Parathyroid adenoma (tissue), 2 donors: ENCODE results near the gene SYNM.
A peak's percentile ranks its signal among the peaks of the same experiment; 100 is the strongest.

ENCODE experiments used
- H2AFZ ChIP-seq: fragments of 300-600 bp; sonication (generic); one replicate; pipeline ENCODE4 v1.7.0; 2017; ENCODE audit warnings: antibody characterized with exemption, mild to moderate bottlenecking
- H3K27ac ChIP-seq: fragments of 300-600 bp; sonication (generic); one replicate; pipeline ENCODE4 v1.7.0; 2017
- H3K27me3 ChIP-seq: fragments of 300-600 bp; sonication (generic); one replicate; pipeline ENCODE4 v1.7.0; 2017; ENCODE audit warnings: low read length; ENCODE audit not compliant: control insufficient read depth, insufficient read depth
- H3K36me3 ChIP-seq: fragments of 300-600 bp; sonication (generic); one replicate; pipeline ENCODE4 v1.7.0; 2017; ENCODE audit warnings: low read length; ENCODE audit not compliant: control insufficient read depth, insufficient read depth
- H3K4me1 ChIP-seq: fragments of 300-600 bp; sonication (generic); one replicate; pipeline ENCODE4 v1.7.0; 2017; ENCODE audit warnings: control low read depth
- H3K4me2 ChIP-seq: fragments of 300-600 bp; sonication (generic); one replicate; pipeline ENCODE4 v1.7.0; 2017; ENCODE audit warnings: low read length
- H3K4me3 ChIP-seq: fragments of 300-600 bp; sonication (generic); one replicate; pipeline ENCODE4 v1.7.0; 2017; ENCODE audit warnings: low read depth, low read length
- H3K79me2 ChIP-seq: fragments of 300-600 bp; sonication (generic); one replicate; pipeline ENCODE4 v1.7.0; 2017; ENCODE audit warnings: control low read depth
- H3K9ac ChIP-seq: fragments of 300-600 bp; sonication (generic); one replicate; pipeline ENCODE4 v1.7.0; 2017; ENCODE audit warnings: mild to moderate bottlenecking
- H3K9me3 ChIP-seq: fragments of 300-600 bp; sonication (generic); one replicate; pipeline ENCODE4 v1.7.0; 2017; ENCODE audit warnings: low read length; ENCODE audit not compliant: control insufficient read depth
- TF ChIP-seq, protein P1 (sequence below): fragments of 300-600 bp; sonication (generic); IDR thresholded peaks from one replicate; pipeline ENCODE4 v1.7.0; 2017; ENCODE audit warnings: antibody characterized with exemption, mild to moderate bottlenecking
- donor health status: primary hyperparathyroidism.

SYNM gene

DNA sequence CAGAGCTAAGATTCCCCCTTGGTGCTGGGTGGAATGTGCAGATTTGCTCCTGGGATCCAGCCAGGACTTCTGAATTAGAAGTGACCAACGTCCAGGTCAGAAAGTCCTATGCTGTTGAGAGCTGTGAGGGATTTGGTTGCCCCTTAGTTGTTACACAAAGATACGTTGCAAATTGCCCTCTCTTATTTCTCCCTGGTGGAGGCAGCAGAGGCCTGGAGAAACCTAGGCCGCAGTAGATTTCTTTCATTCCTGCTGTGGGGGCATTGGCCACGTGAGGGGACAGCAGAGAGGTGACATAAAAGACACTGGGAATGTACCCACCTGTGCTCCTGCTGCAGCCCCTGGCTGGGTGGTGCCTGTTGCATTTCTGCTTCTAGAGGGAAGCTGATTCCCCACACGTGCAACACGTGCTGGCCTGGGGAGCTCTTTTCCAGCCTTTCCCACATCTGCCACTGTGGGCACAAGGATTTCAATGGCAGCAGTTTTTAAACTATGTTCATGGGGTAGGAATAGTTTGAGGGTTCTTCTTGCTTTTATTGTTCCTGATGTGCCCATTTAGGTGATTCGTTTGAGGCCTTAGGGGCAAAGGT lies 65.7 kb downstream of the SYNM start:
- no peaks in the 10 kb centered on the region for H3K79me2 ChIP-seq
- H3K36me3 ChIP-seq = no peaks in the 10 kb centered on the region

DNA sequence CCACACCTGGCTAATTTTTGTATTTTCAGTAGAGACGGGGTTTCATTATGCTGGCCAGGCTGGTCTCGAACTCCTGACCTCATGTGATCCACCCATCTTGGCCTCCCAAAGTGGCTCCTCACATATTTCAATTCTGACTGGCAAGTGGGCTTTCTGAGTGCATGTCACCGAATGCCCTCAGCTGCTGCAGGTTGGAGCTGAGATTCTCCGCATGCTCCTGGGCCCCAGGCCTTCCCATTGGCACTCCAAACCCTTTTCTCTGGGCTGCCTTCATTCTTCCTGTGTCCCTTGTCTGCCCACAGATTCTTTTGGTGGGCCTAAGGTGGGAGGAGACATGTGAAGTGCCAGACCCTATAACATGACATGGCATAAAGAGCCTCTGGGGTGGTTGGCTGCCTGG lies 67.3 kb downstream of the SYNM start:
- H3K36me3 ChIP-seq = no peaks in the 10 kb centered on the region
- no peaks in the 10 kb centered on the region for H3K27me3 ChIP-seq
- TF ChIP-seq, protein P1, sequence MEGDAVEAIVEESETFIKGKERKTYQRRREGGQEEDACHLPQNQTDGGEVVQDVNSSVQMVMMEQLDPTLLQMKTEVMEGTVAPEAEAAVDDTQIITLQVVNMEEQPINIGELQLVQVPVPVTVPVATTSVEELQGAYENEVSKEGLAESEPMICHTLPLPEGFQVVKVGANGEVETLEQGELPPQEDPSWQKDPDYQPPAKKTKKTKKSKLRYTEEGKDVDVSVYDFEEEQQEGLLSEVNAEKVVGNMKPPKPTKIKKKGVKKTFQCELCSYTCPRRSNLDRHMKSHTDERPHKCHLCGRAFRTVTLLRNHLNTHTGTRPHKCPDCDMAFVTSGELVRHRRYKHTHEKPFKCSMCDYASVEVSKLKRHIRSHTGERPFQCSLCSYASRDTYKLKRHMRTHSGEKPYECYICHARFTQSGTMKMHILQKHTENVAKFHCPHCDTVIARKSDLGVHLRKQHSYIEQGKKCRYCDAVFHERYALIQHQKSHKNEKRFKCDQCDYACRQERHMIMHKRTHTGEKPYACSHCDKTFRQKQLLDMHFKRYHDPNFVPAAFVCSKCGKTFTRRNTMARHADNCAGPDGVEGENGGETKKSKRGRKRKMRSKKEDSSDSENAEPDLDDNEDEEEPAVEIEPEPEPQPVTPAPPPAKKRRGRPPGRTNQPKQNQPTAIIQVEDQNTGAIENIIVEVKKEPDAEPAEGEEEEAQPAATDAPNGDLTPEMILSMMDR = no peak
- H3K4me1 ChIP-seq = peaks cover 33% of the 10 kb centered on the region
- no peak overlapping the region for H2AFZ ChIP-seq
- no peak overlapping the region for H3K4me2 ChIP-seq
- no peaks in the 10 kb centered on the region for H3K9me3 ChIP-seq
- no peak overlapping the region for H3K9ac ChIP-seq
- no peak overlapping the region for H3K27ac ChIP-seq
- no peaks in the 10 kb centered on the region for H3K79me2 ChIP-seq
- no peak overlapping the region for H3K4me3 ChIP-seq

More for the DNA sequence above, 65.7 kb downstream of the SYNM start:
- Histone ChIP-seq H3K9ac (no peak overlapping the region), H3K27me3 (no peaks in the 10 kb centered on the region), H3K4me2 (no peak overlapping the region), H3K4me1 (peaks cover 27% of the 10 kb centered on the region), H3K9me3 (no peaks in the 10 kb centered on the region), H3K4me3 (no peak overlapping the region), H2AFZ (no peak overlapping the region), H3K27ac (no peak overlapping the region)
- TF ChIP-seq, protein P1 = no peak

GRCh38 chr15:99172989-99173388 lies 68.1 kb downstream of the SYNM start:
- H3K9ac ChIP-seq = no peak overlapping the region
- no peak overlapping the region for H3K4me3 ChIP-seq
- H3K27me3 ChIP-seq = no peaks in the 10 kb centered on the region
- no peak overlapping the region for H3K4me2 ChIP-seq
- TF ChIP-seq, protein P1 = no peak
- no peaks in the 10 kb centered on the region for H3K9me3 ChIP-seq
- no peak overlapping the region for H3K27ac ChIP-seq
- no peaks in the 10 kb centered on the region for H3K79me2 ChIP-seq
- no peak overlapping the region for H2AFZ ChIP-seq
- H3K36me3 ChIP-seq = no peaks in the 10 kb centered on the region
- peaks cover 29% of the 10 kb centered on the region for H3K4me1 ChIP-seq

GRCh38 chr15:99174567-99175395 lies 69.9 kb downstream of the SYNM start:
- H3K4me3 ChIP-seq = no peak overlapping the region
- no peaks in the 10 kb centered on the region for H3K36me3 ChIP-seq
- H3K27me3 ChIP-seq = no peaks in the 10 kb centered on the region
- peak overlapping the region; percentile 29 for H2AFZ ChIP-seq
- peak overlapping the region; percentile 92 for H3K27ac ChIP-seq
- no peaks in the 10 kb centered on the region for H3K79me2 ChIP-seq
- H3K4me2 ChIP-seq = peak overlapping the region; percentile 20
- no peaks in the 10 kb centered on the region for H3K9me3 ChIP-seq
- TF ChIP-seq, protein P1 = no peak
- H3K9ac ChIP-seq = no peak overlapping the region
- H3K4me1 ChIP-seq = peaks cover 34% of the 10 kb centered on the region
